D721Med (cell line): ENCODE measurements around the gene ACADM.
"Not testable (repeated sequence)": the region's sequence is repeated elsewhere in the genome, so short reads cannot be mapped to it uniquely, and the experiment has no call there.

Experiments used
- DNase-seq: peaks from one replicate; pipeline ENCODE4 v3.0.0; 2011; ENCODE audit warnings: low spot score; ENCODE audit not compliant: insufficient read length
- FAIRE-seq: peaks from 2 replicates; lab custom pipeline; 2011; peaks lifted over from hg19 to GRCh38; lab: Jason Lieb, UNC
- CTCF ChIP-seq: IDR thresholded peaks from 2 replicates; pipeline ENCODE4 v1.5.1; 2012; ENCODE audit warnings: mild to moderate bottlenecking, control low read depth; ENCODE audit not compliant: insufficient read depth; ENCODE audit errors: missing control alignments

The ACADM gene

DNA sequence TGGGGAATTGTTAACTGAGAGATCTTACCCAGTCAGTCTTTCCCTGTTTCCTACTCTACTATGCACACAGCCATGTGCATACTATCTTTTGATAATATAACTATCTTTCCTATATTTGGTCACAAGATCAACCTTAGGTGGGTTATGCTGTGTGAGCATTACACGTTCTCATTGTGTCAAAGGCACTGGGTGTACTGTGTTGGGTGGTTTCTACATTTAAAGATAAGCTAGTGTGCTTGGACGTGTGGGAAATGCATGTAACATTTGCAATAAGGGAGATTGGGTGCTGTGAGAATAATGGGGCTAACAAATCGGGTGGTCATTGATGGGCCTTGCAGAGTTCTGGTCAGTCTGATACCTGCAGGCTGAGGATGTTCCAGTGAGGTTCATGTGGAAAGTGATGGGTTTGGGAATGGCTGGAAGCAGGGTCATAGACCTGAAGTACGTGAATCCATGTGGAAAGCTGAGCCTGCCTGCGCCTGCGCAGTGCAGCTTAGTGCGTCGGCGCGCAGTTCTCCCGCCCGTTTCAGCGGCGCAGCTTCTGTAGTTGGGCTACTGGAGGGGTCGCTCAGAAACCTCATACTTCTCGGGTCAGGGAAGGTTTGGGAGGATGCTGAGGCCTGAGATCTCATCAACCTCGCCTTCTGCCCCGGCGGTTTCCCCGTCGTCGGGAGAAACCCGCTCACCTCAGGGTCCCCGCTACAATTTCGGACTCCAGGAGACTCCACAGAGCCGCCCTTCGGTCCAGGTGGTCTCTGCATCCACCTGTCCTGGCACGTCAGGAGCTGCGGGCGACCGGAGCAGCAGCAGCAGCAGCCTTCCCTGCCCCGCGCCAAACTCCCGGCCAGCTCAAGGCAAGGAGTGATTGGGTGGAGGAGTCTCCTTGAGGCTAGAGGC lies 72.1 kb downstream of the ACADM start, which contains the start of gene MSH4:
Gene MSH4, plus strand, starts transcription at position 507 of the 897 bp plus-strand sequence. Its CDS starts 104 bp downstream, at position 611.
- FAIRE-seq (no peak), DNase-seq (no peak)
- TF ChIP-seq CTCF: no peak

DNA sequence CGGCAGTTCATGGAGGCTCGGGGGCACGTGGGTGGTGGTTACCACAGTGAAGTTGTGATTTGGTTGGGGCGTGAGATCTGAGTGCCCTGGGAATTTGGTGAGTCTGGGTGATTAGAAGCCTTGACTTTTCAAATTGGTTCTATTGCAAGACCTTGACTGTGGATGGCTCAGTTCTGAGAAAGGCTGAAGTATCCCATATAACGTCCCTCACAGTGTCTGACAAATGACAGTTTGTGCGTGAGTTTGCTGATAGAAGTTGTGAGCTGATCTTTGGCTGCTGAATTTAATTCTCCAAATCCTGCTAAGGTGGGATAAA lies 72.7 kb downstream of the ACADM start:
- no peak for FAIRE-seq
- no peak for DNase-seq
- no peak for TF ChIP-seq CTCF

DNA sequence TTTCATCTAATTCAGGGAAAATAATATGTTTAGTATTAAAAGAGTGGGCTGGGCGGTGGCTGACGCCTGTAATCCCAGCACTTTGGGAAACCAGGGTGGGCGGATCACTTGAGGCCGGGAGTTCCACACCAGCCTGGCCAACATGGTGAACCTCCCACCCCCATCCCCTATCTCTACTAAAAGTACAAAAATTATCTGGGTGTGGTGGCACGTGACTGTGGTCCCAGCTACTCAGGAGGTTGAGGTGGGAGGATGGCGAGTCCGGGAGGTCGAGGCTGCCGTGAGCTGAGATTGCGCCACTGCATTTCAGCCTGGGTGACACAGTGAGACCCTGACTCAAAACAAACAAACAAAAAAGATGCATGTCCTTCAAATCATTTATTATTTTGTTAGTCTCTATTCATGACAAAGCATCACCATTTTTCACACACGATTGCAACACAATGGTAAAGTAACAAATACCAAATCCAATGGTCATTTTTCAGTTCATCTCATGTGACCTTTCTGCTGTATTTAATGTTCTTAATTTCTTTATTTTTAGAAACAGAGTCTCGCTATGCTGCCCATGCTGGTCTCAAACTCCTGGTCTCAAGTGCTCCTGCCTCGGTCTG lies 73.2 kb downstream of the ACADM start:
- no peak for DNase-seq
- FAIRE-seq: no peak
- TF ChIP-seq CTCF: no peak

DNA sequence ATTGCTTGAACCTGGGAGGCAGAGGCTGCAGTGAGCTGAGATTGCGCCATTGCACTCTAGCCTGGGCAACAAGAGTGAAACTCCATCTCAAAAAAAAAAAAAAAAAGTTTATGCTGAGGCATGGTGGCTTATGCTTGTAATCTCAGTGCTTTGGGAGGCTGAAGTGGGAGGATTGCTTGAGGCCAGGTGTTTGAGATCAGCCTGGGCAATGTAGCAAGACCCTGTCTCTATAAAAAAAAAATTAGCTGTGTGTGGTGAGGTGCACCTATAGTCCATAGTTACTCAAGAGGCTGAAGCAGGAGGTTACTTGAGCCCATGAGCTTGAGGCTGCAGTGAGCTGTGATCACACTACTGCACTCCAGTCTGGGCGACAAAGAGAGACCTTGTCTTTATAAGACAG lies 77.0 kb downstream of the ACADM start:
- DNase-seq, FAIRE-seq: not testable (repeated sequence)

- no peak for TF ChIP-seq CTCF
- FAIRE-seq (no peak), DNase-seq (no peak)
Measured at GRCh38 chr1:75808921-75809320, 84.4 kb downstream of the ACADM start.

DNA sequence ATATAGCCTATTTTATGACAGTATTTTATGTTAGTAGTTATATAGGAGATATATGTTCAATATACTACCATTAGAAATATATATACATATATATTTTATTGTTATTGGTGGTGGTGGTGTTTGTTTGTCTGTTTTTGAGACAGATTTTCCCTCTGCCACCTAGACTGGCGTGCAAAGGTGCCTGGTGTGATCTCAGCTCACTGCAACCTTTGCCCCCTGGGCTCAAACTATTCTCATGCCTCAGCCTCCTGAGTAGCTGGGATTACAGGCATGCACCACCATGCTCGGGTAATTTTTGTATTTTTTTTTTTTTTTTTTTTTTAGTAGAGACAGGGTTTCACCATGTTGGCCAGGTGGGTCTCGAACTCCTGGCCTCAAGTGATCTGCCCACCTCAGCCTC lies 85.6 kb downstream of the ACADM start:
- not testable (repeated sequence) for DNase-seq, FAIRE-seq

DNA sequence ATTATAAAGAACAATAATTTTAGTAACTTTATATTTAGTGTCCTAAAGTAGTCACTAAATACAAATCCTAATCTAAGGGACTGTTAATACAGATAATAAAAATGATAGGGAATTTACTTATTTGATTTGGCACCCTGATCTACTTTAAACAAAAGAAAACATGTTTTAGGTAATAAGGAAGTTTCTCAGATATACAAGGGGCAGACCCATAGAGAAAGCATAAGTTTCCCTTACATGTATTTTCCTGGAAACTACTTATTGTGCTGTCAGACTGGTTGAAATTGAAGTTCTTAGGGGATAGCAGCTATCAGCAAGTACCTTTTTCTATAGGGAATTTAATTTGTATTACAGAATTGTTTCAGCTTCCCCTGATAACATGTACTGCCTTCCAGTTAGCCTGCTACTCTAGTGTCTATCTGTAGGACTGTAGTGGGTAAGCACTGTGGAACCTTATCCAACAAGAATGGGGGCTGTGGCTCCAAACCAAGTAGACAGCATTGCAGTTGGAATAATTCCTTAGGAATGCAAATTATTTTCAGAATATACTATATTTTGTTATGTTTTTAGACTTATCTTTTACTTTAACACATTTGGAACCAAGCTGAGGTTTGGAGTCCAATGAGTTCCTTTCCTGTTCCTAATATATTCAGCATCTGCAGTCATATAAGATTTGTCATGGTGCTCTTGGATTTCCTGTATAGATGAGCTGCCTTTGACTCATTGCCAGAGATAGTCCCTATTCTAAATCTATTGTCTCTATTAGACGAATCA lies 86.9 kb downstream of the ACADM start:
- DNase-seq: no peak
- no peak for TF ChIP-seq CTCF
- no peak for FAIRE-seq

- FAIRE-seq (no peak), DNase-seq (no peak)
- no peak for TF ChIP-seq CTCF
Measured at GRCh38 chr1:75812065-75812464, 87.6 kb downstream of the ACADM start.
